Head of caudate nucleus (tissue), 42 donors: ENCODE data around the gene ENO2.
"Not testable (repeated sequence)": the region's sequence is repeated elsewhere in the genome, so short reads cannot be mapped to it uniquely, and the experiment has no call there.

Experiments
- DNase-seq, 42 donors: peaks; one replicate each; pipeline versions ENCODE4 v3.0.0 to v3.0.0-alpha.2; 2020 to 2021; ENCODE audit warnings: mixed read lengths in 7 of 42
- intact Hi-C: fragments of 100-400 bp; cut with DNase I; formaldehyde crosslinking; loops from one replicate; pipeline ENCODE4 v1.15.0; 2022

The ENO2 gene

DNA sequence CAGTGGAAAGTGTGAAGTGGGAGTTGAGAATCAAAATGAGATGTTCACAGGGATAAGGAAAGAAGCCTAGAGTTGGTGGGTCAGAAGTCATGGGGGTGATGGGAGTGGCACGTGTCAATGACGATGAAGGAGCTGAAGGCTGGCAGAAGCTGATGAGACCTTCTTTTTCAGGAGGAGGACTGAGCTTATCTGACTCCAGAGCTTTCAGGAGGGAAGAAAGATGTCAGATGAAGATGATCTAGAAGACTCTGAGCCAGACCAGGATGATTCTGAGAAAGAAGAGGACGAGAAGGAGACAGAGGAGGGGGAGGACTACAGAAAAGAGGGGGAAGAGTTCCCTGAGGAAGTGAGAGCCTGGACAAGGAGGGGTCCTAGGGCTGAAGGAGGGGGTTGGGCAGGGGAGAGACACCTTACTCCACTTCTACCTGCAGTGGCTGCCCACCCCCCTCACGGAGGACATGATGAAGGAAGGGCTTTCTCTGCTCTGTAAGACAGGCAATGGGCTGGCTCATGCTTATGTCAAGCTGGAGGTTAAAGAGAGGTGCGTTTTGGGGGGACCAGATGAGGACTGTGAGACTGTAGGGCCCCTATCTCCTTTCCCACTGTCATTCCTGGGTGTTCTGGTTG lies 8.9 kb upstream of the ENO2 start:
- DNase-seq = no peak
- intact Hi-C loops = no loop called here

DNA sequence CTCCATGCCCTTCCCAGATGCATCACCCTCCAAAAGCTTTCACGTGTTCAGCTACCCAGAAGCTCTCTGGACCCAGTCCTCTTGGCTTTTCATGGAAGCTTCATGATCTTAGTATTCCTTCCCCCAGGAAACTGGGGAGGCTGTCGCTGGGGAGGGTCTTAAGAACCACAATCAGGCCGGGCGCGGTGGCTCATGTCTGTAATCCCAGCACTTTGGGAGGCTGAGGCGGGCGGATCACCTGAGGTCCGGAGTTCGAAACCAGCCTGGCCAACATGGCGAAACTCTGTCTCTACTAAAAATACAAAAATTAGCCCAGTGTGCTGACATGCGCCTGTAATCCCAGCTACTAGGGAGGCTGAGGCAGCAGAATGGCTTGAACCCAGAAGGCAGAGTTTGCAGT lies 6.2 kb upstream of the ENO2 start:
- peak in 1 of 42 donors; percentile 31 for DNase-seq
- intact Hi-C loops = not testable (repeated sequence)

GRCh38 chr12:6909421-6910145 lies 4.8 kb upstream of the ENO2 start:
- peak in 1 of 42 donors; percentile 3 for DNase-seq

GRCh38 chr12:6912164-6912935 lies 2.0 kb upstream of the ENO2 start:
- intact Hi-C loops = no loop called here
- peak in 1 of 42 donors; percentile 20 for DNase-seq

More at GRCh38 chr12:6909421-6910145, 4.8 kb upstream of the ENO2 start:
- intact Hi-C loops = no loop called here

GRCh38 chr12:6914947-6915788 lies 788 bp downstream of the ENO2 start:
- peak in 9 of 42 donors; percentile 25 to 73 (median 50) for DNase-seq
- intact Hi-C loops = no loop called here

DNA sequence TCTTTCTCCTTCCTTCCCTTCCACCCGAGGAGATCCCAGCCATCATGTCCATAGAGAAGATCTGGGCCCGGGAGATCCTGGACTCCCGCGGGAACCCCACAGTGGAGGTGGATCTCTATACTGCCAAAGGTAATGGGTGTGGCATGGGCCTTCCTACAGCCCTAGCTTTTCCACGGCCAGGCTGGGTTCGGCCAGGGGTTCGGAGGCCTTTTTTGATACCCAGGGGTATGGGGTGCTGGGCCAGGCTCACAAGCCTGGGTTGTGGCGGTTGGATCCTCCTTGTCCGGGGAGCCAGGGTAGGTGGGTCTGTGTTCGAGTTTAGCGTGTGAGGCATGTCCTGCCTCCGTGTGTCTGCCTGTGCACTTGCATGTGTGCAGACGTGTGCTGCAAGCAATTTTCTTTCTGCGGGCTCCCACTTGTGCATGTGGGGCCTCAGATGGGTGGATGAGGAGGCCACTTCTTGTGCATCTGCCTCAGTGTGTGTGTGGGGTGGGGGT lies 1.5 kb downstream of the ENO2 start:
- DNase-seq = peak in 1 of 42 donors; percentile 20
- intact Hi-C loops = no loop called here

GRCh38 chr12:6916426-6917200 lies 2.2 kb downstream of the ENO2 start:
- peak in 1 of 42 donors; percentile 9 for DNase-seq
- intact Hi-C loops = no loop called here

DNA sequence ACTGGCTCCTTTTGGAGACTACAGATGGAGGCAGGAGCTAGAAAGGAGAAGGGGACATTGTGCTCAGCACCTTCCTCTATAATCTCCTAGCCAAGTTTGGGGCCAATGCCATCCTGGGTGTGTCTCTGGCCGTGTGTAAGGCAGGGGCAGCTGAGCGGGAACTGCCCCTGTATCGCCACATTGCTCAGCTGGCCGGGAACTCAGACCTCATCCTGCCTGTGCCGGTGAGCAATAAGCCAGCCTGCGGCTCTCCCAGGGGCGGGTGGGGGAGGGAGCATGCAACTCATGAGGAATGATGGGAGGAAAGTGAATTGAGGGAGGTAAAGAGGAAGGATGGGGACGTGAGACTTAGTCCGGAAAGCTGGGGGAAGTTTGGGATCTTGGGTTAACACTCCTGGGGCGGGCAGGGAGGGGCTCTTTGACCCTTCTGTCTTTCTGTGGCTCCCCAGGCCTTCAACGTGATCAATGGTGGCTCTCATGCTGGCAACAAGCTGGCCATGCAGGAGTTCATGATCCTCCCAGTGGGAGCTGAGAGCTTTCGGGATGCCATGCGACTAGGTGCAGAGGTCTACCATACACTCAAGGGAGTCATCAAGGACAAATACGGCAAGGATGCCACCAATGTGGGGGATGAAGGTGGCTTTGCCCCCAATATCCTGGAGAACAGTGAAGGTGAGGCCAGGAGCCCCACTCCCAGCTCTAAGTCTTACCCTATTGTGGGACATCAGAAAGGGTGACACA lies 3.3 kb downstream of the ENO2 start:
- peak in 1 of 42 donors; percentile 7 for DNase-seq
- intact Hi-C loops = no loop called here

DNA sequence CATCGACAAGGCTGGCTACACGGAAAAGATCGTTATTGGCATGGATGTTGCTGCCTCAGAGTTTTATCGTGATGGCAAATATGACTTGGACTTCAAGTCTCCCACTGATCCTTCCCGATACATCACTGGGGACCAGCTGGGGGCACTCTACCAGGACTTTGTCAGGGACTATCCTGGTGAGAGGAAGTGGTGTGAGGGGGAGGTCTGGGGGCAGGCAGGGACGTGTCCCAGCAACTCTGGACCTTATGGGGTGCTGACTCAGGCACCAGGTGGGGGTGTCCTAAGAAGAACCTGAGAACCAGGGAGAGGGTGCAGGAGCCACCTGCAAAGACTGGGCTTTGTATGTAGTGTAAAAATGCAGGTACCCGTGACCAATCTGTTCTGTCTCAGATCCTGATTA lies 5.2 kb downstream of the ENO2 start:
- intact Hi-C loops = no loop called here
- peak in 2 of 42 donors; percentile 10 to 18 for DNase-seq

DNA sequence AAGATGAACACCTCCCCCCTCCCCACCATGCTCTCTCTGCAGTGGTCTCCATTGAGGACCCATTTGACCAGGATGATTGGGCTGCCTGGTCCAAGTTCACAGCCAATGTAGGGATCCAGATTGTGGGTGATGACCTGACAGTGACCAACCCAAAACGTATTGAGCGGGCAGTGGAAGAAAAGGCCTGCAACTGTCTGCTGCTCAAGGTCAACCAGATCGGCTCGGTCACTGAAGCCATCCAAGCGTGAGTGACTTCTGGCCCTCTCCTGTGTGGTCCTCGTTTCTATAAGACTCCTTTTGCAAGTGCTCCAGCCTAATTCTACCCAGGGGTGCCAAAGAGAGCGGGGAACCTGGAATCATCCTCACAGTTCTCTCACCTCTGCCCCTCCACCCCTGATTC lies 7.2 kb downstream of the ENO2 start:
- intact Hi-C loops = no loop called here
- peak in 1 of 42 donors; percentile 2 for DNase-seq

DNA sequence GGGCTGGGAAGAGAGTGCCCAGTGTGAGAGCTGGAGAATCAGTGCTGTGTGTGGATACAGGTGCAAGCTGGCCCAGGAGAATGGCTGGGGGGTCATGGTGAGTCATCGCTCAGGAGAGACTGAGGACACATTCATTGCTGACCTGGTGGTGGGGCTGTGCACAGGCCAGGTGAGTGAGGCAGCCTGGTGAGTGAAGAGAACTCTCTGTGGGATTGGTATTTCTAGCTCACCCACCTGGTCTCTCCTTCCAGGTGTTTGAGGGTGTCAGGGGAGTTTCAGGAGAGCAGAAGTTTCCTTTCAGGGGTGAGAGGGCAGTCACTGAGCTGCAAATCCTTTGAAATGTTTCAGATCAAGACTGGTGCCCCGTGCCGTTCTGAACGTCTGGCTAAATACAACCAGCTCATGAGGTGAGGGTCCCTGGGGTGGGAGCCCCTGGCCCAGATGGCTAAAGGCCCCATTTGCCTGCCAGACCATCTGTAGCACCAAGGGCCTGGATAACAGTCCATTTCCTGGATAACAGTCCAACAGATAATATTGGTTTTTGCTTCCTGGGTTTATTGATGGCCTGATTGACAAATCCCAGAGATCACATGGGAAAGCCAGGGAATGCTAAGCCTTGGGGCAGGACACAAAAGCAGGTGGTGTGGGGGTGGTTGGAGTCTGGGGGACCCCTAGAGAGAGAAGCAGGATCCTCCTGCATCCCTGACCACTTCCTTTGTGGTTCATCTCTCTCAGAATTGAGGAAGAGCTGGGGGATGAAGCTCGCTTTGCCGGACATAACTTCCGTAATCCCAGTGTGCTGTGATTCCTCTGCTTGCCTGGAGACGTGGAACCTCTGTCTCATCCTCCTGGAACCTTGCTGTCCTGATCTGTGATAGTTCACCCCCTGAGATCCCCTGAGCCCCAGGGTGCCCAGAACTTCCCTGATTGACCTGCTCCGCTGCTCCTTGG lies 7.9 kb downstream of the ENO2 start:
- intact Hi-C loops = no loop called here

DNA sequence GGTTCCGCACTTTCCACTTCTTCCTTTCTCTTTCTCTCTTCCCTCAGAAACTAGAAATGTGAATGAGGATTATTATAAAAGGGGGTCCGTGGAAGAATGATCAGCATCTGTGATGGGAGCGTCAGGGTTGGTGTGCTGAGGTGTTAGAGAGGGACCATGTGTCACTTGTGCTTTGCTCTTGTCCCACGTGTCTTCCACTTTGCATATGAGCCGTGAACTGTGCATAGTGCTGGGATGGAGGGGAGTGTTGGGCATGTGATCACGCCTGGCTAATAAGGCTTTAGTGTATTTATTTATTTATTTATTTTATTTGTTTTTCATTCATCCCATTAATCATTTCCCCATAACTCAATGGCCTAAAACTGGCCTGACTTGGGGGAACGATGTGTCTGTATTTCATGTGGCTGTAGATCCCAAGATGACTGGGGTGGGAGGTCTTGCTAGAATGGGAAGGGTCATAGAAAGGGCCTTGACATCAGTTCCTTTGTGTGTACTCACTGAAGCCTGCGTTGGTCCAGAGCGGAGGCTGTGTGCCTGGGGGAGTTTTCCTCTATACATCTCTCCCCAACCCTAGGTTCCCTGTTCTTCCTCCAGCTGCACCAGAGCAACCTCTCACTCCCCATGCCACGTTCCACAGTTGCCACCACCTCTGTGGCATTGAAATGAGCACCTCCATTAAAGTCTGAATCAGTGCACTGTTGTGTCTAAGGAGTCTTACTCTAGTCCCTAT lies 8.8 kb downstream of the ENO2 start:
- no peak for DNase-seq
- intact Hi-C loops = no loop called here

More for the DNA sequence above, 7.9 kb downstream of the ENO2 start:
- no peak for DNase-seq

GRCh38 chr12:6923851-6924250 lies 9.5 kb downstream of the ENO2 start:
- DNase-seq = no peak
- intact Hi-C loops = no loop called here

GRCh38 chr12:6925239-6925539 lies 10.8 kb downstream of the ENO2 start:
- no peak for DNase-seq
- intact Hi-C loops = no loop called here

DNA sequence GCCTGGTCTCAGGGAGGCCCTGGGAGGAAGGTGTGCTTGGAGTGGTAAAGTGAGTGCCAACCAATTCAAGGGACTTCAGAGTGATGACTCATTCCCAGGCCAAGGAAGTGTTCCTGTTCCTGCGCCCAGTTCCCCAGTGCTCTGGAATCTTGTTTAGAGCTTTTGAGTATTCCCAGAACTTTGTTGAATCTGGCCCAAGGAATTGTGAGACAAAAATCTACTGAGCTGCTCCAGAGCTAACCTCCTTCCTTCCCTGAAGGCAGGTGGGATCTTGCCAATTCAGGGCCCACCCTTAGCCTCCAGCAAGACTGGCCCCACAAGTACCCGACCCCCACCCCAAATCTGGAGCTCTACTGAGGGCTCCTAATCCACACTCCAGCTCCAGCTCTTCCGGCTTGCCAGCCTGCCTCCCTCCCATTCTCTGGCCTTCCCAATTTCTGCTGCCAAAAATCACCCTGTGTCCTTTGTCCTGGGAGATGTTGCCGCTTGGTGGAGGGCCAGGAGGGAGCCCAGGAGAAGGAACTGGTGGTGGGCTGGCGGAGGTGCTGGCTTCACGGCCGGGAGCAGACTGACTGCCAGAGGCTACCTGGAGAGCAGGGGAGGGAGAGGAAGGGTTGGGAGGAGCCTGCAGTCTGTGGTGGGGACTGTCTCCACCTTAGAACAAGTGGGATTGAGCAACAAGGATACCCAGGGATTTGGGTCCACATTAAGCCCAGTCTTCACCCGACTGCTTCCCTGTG lies 11.3 kb downstream of the ENO2 start:
- DNase-seq = peak in 31 of 42 donors; percentile 39 to 80 (median 61)
- intact Hi-C loops = no loop called here
